ENCODE data around the gene TRAF7. TPM values are rescaled to one million over a fixed set of nuclear protein-coding genes. Genes with fewer than 3 reads are reported as not detected.

The TRAF7 gene
- total and polyA plus RNA-seq, 2 of the 13 experiments (the other 11 are each of a cell fraction or from before 2014, with no cell fraction given): 47.9 to 65.6 TPM

DNA sequence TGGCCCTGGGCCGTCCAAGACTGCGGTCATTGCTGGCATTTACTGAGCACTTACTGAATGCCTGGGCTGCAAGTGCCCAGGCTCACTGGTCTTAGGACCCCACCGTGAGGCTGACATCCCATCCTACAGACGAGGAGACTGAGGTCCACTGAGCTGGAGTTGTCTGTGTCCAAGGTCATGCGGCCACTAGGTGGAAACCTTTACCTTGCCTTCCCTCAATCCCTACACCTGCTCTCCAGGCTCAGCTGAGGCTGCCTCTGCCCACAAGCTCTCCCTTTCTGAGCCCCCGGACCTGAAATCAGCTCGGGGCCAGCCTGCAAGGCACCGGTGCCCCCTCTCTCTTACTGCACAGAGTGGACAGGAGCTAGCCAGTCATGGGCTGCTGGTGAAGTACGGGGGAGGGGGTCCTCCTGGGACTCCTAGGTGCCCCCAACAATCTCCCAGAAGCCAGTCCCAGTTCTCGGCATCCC lies 39.3 kb downstream of the TRAF7 start (continued):
- TF ChIP-seq SCMH1 (CRISPR knock-in tag; IDR thresholded peaks at IDR 0.05; ENCODE audit: borderline replicate concordance) (no peak), ZBTB38 (CRISPR knock-in tag; IDR thresholded peaks at IDR 0.05) (peak; percentile 42; the same call in 1 of the 2 replicates), FOXK1 (CRISPR knock-in tag; IDR thresholded peaks at IDR 0.05; ENCODE audit: borderline replicate concordance, low read depth) (no peak), ZNF224 (CRISPR knock-in tag; IDR thresholded peaks at IDR 0.05) (no peak), FOXP1 (IDR thresholded peaks at IDR 0.05) (no peak), FOXP1 (CRISPR knock-in tag; IDR thresholded peaks at IDR 0.05) (no peak), PCBP1 (IDR thresholded peaks at IDR 0.05; ENCODE audit: borderline replicate concordance, low read depth, low read length) (peak; percentile 27; the same call in 1 of the 2 replicates), ZNF816 (CRISPR knock-in tag; IDR thresholded peaks at IDR 0.05; ENCODE audit: borderline replicate concordance) (no peak), MIER3 (CRISPR knock-in tag; IDR thresholded peaks at IDR 0.05; ENCODE audit: borderline replicate concordance) (no peak), HNRNPH1 (optimal IDR thresholded peaks at IDR 0.05; ENCODE audit: low read depth, low read length) (no peak), FLYWCH1 (CRISPR knock-in tag; IDR thresholded peaks at IDR 0.05) (no peak), TBL1XR1 (IDR thresholded peaks at IDR 0.05; ENCODE audit: borderline replicate concordance, low read length, partially characterized antibody) (no peak), ZNF10 (CRISPR knock-in tag; IDR thresholded peaks at IDR 0.05; ENCODE audit: borderline replicate concordance, low read depth) (no peak), CEBPB (IDR thresholded peaks at IDR 0.05; ENCODE audit: borderline replicate concordance, low read depth, low read length) (no peak), SMC3 (IDR thresholded peaks at IDR 0.05; ENCODE audit: low read length) (peak; percentile 36; the same call in 1 of the 2 replicates), ZNF597 (CRISPR knock-in tag; IDR thresholded peaks at IDR 0.05) (no peak), CCDC6 (CRISPR knock-in tag; IDR thresholded peaks at IDR 0.05) (no peak), HMGXB4 (CRISPR knock-in tag; IDR thresholded peaks at IDR 0.05; ENCODE audit: borderline replicate concordance in 1 of 2, low read depth in 1 of 2) (peak; percentile 27 to 77; a peak in 2 of 4 replicates), NONO (IDR thresholded peaks at IDR 0.05) (no peak), NONO (CRISPR knock-in tag; conservative IDR thresholded peaks at IDR 0.05) (peak; percentile 34; the same call in 1 of the 2 replicates), STAG1 (CRISPR knock-in tag; IDR thresholded peaks at IDR 0.05) (peak; percentile 90), ZGPAT (CRISPR knock-in tag; IDR thresholded peaks at IDR 0.05) (0 out of 2 replicates have a peak, but pooled peaks have one; percentile 34), ZNF782 (CRISPR knock-in tag; IDR thresholded peaks at IDR 0.05; ENCODE audit: borderline replicate concordance) (no peak), ZNF263 (CRISPR knock-in tag; IDR thresholded peaks at IDR 0.05) (0 out of 2 replicates have a peak, but pooled peaks have one; percentile 22)
- TF ChIP-seq, protein P1, sequence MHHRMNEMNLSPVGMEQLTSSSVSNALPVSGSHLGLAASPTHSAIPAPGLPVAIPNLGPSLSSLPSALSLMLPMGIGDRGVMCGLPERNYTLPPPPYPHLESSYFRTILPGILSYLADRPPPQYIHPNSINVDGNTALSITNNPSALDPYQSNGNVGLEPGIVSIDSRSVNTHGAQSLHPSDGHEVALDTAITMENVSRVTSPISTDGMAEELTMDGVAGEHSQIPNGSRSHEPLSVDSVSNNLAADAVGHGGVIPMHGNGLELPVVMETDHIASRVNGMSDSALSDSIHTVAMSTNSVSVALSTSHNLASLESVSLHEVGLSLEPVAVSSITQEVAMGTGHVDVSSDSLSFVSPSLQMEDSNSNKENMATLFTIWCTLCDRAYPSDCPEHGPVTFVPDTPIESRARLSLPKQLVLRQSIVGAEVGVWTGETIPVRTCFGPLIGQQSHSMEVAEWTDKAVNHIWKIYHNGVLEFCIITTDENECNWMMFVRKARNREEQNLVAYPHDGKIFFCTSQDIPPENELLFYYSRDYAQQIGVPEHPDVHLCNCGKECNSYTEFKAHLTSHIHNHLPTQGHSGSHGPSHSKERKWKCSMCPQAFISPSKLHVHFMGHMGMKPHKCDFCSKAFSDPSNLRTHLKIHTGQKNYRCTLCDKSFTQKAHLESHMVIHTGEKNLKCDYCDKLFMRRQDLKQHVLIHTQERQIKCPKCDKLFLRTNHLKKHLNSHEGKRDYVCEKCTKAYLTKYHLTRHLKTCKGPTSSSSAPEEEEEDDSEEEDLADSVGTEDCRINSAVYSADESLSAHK (CRISPR knock-in tag; IDR thresholded peaks at IDR 0.05; ENCODE audit: borderline replicate concordance): no peak; the same call in 1 of the 2 replicates
